Stimulated activated CD8-positive, alpha-beta memory T cell treated with anti-CD3 and anti-CD28 coated beads, Interleukin-7, amount 100 ng/mL, for 4 hours (primary cell): ENCODE data around the gene MRAP2.

Source experiments
- DNase-seq, 2 donors: peaks; one replicate each; pipeline ENCODE4 v3.0.0-alpha.2; 2020; ENCODE audit warnings: low read depth in 2 of 2

Gene MRAP2

GRCh38 chr6:84135291-84135690, 101.7 kb downstream of the MRAP2 start:
- DNase-seq = no peak

DNA sequence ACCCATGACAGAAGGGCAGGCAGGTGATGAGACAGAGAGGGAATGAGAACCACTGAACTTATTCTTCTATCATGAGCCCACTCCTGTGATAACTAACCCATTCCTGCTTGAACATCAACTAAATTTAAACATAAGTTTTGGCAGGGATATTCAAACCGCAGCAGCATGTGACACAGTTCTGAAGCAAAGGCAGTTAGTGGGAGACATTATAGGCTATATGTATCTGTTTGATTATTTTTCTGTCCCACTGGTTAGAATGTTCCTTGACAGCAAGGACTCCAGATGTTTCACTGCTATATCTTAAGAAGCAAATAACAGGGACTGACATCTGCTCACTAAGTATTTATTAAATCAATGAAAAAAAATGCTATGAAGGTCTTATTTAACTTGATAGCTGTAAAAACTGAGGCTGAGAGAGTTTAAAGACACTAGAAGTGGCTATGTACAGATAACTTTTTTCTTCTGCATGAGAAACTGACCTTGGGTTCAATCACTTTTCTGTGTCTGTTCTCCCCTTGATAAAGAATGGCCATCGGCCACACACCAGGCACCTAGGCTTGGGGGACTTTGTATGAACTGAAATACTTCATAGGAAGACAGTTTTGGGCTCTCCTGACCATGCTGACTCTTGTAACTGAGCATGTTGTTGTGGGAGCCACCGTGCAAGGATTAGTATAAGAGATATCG, 102.9 kb downstream of the MRAP2 start:
- no peak for DNase-seq

GRCh38 chr6:84137051-84137375, 103.4 kb downstream of the MRAP2 start:
- no peak for DNase-seq

GRCh38 chr6:84137989-84138575, 104.5 kb downstream of the MRAP2 start:
- DNase-seq = no peak

DNA sequence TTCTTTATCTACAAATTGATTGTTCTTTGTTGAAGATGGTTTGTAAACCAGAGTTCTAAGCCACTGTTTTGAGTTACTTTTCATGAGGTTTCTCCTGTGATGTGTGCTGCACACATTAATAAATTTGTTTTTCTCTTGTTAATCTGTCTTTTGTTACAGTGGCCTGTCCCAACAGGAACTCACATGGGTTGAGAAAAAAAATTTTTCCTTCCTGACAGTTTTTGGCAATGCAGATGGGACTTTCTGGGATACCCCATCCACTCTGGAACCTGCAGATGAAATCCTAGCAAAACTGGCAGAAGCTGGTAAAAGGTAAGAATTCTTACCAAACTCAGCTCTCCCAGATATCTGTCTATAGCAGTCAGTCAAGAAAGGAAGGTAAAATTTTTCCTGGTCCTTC, 105.7 kb downstream of the MRAP2 start:
- DNase-seq = no peak
